HEK293 (cell line): ENCODE results near the gene ACAN.
A peak's percentile ranks its signal among the peaks of the same experiment; 100 is the strongest.

Source experiments
- CTCF ChIA-PET: fragments of 350-600 bp; formaldehyde crosslinking; extraction: SDS; loops from one replicate; lab custom pipeline; 2021; ENCODE audit warnings: antibody characterized with exemption; lab: Yijun Ruan, JAX
- POLR2A ChIA-PET: fragments of 300-600 bp; formaldehyde crosslinking; extraction: SDS; loops from one replicate; lab custom pipeline; 2020; ENCODE audit warnings: antibody characterized with exemption, inconsistent platforms; lab: Yijun Ruan, JAX
- H3K27ac ChIP-seq: fragments of 200-500 bp; sonication (Bioruptor generic); 2 replicates; pipeline ENCODE4 v1.5.1; 2014; ENCODE audit warnings: low read depth, low read length, control low read depth, inconsistent platforms; ENCODE audit errors: extremely low read depth
- H3K36me3 ChIP-seq, 2 experiments: fragments of 200-500 bp in 1 of 2; sonication (Bioruptor generic) in 1 of 2; 1 replicate in 1 of 2; 2 replicates in 1 of 2; pipeline ENCODE4 v1.5.1; 2014 to 2017; ENCODE audit warnings: inconsistent platforms in 2 of 2, low read length in 2 of 2; ENCODE audit not compliant: control insufficient read depth in 2 of 2, insufficient read depth in 1 of 2
- H3K4me1 ChIP-seq: fragments of 200-500 bp; sonication (Bioruptor generic); 2 replicates; pipeline ENCODE4 v1.5.1; 2014; ENCODE audit warnings: mild to moderate bottlenecking, low read length, inconsistent platforms; ENCODE audit not compliant: control insufficient read depth, insufficient read depth
- H3K4me3 ChIP-seq: 2 replicates; pipeline ENCODE4 v1.5.1; 2011; ENCODE audit warnings: low read depth, mild to moderate bottlenecking, control low read depth, low read length, moderate library complexity
- H3K9me3 ChIP-seq: fragments of 200-500 bp; sonication (Bioruptor generic); 2 replicates; pipeline ENCODE4 v1.5.1; 2014; ENCODE audit warnings: low read depth, low read length, inconsistent platforms; ENCODE audit not compliant: control insufficient read depth, insufficient read depth
- ATF2 ChIP-seq: fragments of 450-650 bp; formaldehyde crosslinking; IDR thresholded peaks from 2 replicates; pipeline ENCODE4 v1.5.1; 2016; ENCODE audit warnings: missing biosample characterization, missing genetic modification characterization, low read depth
- GLI2 ChIP-seq: fragments of 450-650 bp; formaldehyde crosslinking; IDR thresholded peaks from 2 replicates; pipeline ENCODE4; 2017; ENCODE audit warnings: missing biosample characterization, missing genetic modification characterization, low read depth, borderline replicate concordance
- KLF17 ChIP-seq: fragments of 450-650 bp; formaldehyde crosslinking; IDR thresholded peaks from 2 replicates; pipeline ENCODE4 v1.5.1; 2016; ENCODE audit warnings: missing biosample characterization, missing genetic modification characterization
- KLF7 ChIP-seq: fragments of 450-650 bp; formaldehyde crosslinking; IDR thresholded peaks from 2 replicates; pipeline ENCODE4 v1.5.1; 2016; ENCODE audit warnings: missing biosample characterization, missing genetic modification characterization, borderline replicate concordance
- KLF8 ChIP-seq: fragments of 450-650 bp; formaldehyde crosslinking; IDR thresholded peaks from 2 replicates; pipeline ENCODE4 v1.5.1; 2016; ENCODE audit warnings: missing biosample characterization, missing genetic modification characterization
- PRDM6 ChIP-seq: fragments of 450-650 bp; formaldehyde crosslinking; IDR thresholded peaks from 2 replicates; pipeline ENCODE4 v1.5.1; 2017; ENCODE audit warnings: missing biosample characterization, missing genetic modification characterization
- SALL2 ChIP-seq: fragments of 450-650 bp; formaldehyde crosslinking; IDR thresholded peaks from 2 replicates; pipeline ENCODE4 v1.5.0; 2017; ENCODE audit warnings: missing biosample characterization, mild to moderate bottlenecking, missing genetic modification characterization, borderline replicate concordance
- WT1 ChIP-seq: fragments of 450-650 bp; formaldehyde crosslinking; IDR thresholded peaks from 2 replicates; pipeline ENCODE4 v1.5.1; 2016; ENCODE audit warnings: missing biosample characterization, missing genetic modification characterization
- ZBTB7A ChIP-seq: fragments of 450-650 bp; formaldehyde crosslinking; IDR thresholded peaks from 2 replicates; pipeline ENCODE4 v1.5.1; 2016; ENCODE audit warnings: low read depth, missing biosample characterization, missing genetic modification characterization
- ZEB2 ChIP-seq: fragments of 450-650 bp; formaldehyde crosslinking; IDR thresholded peaks from 2 replicates; pipeline ENCODE4 v1.5.1; 2016; ENCODE audit warnings: missing biosample characterization, missing genetic modification characterization
- ZFHX2 ChIP-seq: fragments of 450-650 bp; formaldehyde crosslinking; conservative IDR thresholded peaks from 2 replicates; pipeline ENCODE4 v1.5.1; 2016; ENCODE audit warnings: missing biosample characterization, missing genetic modification characterization
- ZFP37 ChIP-seq: fragments of 450-650 bp; formaldehyde crosslinking; IDR thresholded peaks from 2 replicates; pipeline ENCODE4 v1.5.1; 2016; ENCODE audit warnings: missing biosample characterization, missing genetic modification characterization
- ZNF138 ChIP-seq: fragments of 450-650 bp; formaldehyde crosslinking; IDR thresholded peaks from 2 replicates; pipeline ENCODE4 v1.5.1; 2016; ENCODE audit warnings: missing biosample characterization, missing genetic modification characterization, borderline replicate concordance
- ZNF2 ChIP-seq: fragments of 450-650 bp; formaldehyde crosslinking; IDR thresholded peaks from 2 replicates; pipeline ENCODE4 v1.5.1; 2016; ENCODE audit warnings: missing biosample characterization, missing genetic modification characterization
- ZNF239 ChIP-seq: fragments of 450-650 bp; formaldehyde crosslinking; IDR thresholded peaks from 2 replicates; pipeline ENCODE4 v1.5.1; 2016; ENCODE audit warnings: missing biosample characterization, missing genetic modification characterization
- ZNF366 ChIP-seq: fragments of 450-650 bp; formaldehyde crosslinking; conservative IDR thresholded peaks from 2 replicates; pipeline ENCODE4 v1.5.1; 2016; ENCODE audit warnings: missing biosample characterization, missing genetic modification characterization
- ZNF404 ChIP-seq: fragments of 450-650 bp; formaldehyde crosslinking; IDR thresholded peaks from 2 replicates; pipeline ENCODE4 v1.5.1; 2017; ENCODE audit warnings: missing biosample characterization, missing genetic modification characterization
- ZNF513 ChIP-seq: fragments of 450-650 bp; IDR thresholded peaks from 2 replicates; pipeline ENCODE4 v1.5.1; 2018; ENCODE audit warnings: missing biosample characterization, missing genetic modification characterization
- ZNF560 ChIP-seq: fragments of 450-650 bp; formaldehyde crosslinking; IDR thresholded peaks from 2 replicates; pipeline ENCODE4 v1.5.1; 2017; ENCODE audit warnings: missing biosample characterization, missing genetic modification characterization, borderline replicate concordance
- ZNF626 ChIP-seq: fragments of 450-650 bp; sonication (Bioruptor Pico); formaldehyde crosslinking; IDR thresholded peaks from 2 replicates; pipeline ENCODE4 v1.5.1; 2018; ENCODE audit warnings: missing biosample characterization, missing genetic modification characterization, inconsistent platforms
- ZNF660 ChIP-seq: fragments of 450-650 bp; IDR thresholded peaks from 2 replicates; pipeline ENCODE4 v1.5.1; 2018; ENCODE audit warnings: missing biosample characterization, mild to moderate bottlenecking, missing genetic modification characterization

ACAN gene

GRCh38 chr15:88848203-88848602 is 45.0 kb downstream of the ACAN start:
- no peak overlapping the region for H3K27ac ChIP-seq
- CTCF ChIA-PET = interaction anchor here (0.9 kb wide), 1 partner anchor 14 kb away, joined by 4 read pairs; no protein-coding TSS in a partner anchor
- TF ChIP-seq ZEB2 (tag by site-specific recombination) = no peak
- TF ChIP-seq ZNF239 (tag by site-specific recombination) = peak; percentile 94
- TF ChIP-seq ZBTB7A (tag by site-specific recombination) = no peak
- TF ChIP-seq, all 188 proteins: peak for 1
- POLR2A ChIA-PET = no interaction called here
- Histone ChIP-seq H3K9me3 (no peaks in the 10 kb centered on the region; the same call in 1 of the 2 replicates), H3K4me3 (no peak overlapping the region), H3K36me3 (no peaks in the 10 kb centered on the region), H3K4me1 (no peaks in the 10 kb centered on the region)

- CTCF ChIA-PET = interaction anchor here (0.7 to 0.9 kb wide), 2 partner anchors 15 to 415 kb away, joined by 3 to 4 read pairs; no protein-coding TSS in a partner anchor
- no peaks in the 10 kb centered on the region; the same call in 1 of the 2 replicates for H3K9me3 ChIP-seq
- H3K27ac ChIP-seq = no peak overlapping the region
- TF ChIP-seq PRDM6 = peak; percentile 44; the same call in 1 of the 2 replicates
- no peak for TF ChIP-seq ZNF366
- no peaks in the 10 kb centered on the region for H3K36me3 ChIP-seq
- no peaks in the 10 kb centered on the region for H3K4me1 ChIP-seq
- POLR2A ChIA-PET = no interaction called here
- H3K4me3 ChIP-seq = no peak overlapping the region
Observed at GRCh38 chr15:88849376-88850072, 46.3 kb downstream of the ACAN start.

- TF ChIP-seq ZNF2 (tag by site-specific recombination) (no peak), ZNF239 (tag by site-specific recombination) (peak; percentile 94), ZNF513 (tag by site-specific recombination) (no peak), ZNF626 (no peak)
- Histone ChIP-seq H3K4me1 (no peaks in the 10 kb centered on the region), H3K36me3 (no peaks in the 10 kb centered on the region), H3K9me3 (no peaks in the 10 kb centered on the region; the same call in 1 of the 2 replicates), H3K4me3 (no peak overlapping the region), H3K27ac (no peak overlapping the region)
- CTCF ChIA-PET = no interaction called here
- POLR2A ChIA-PET = no interaction called here
Observed at GRCh38 chr15:88852476-88852875, 49.2 kb downstream of the ACAN start.

- H3K4me1 ChIP-seq = no peaks in the 10 kb centered on the region
- no peak overlapping the region for H3K4me3 ChIP-seq
- no peak overlapping the region for H3K27ac ChIP-seq
- H3K9me3 ChIP-seq = no peaks in the 10 kb centered on the region
- H3K36me3 ChIP-seq = no peaks in the 10 kb centered on the region
- CTCF ChIA-PET = interaction anchor here (0.6 to 0.9 kb wide), 3 partner anchors 203 to 348 kb away, joined by 3 to 5 read pairs (median 3); no protein-coding TSS in a partner anchor
- no peak for TF ChIP-seq ZNF404 (tag by site-specific recombination)
- TF ChIP-seq KLF8 (tag by site-specific recombination) = no peak
- no peak for TF ChIP-seq ZFP37 (tag by site-specific recombination)
- TF ChIP-seq WT1 = no peak
- TF ChIP-seq ZNF660 = no peak
- TF ChIP-seq GLI2 (tag by site-specific recombination) = no peak
- TF ChIP-seq KLF7 (tag by site-specific recombination) = no peak
- no peak for TF ChIP-seq ZNF560
- TF ChIP-seq SALL2 (tag by site-specific recombination) = no peak
- TF ChIP-seq ZNF138 (tag by site-specific recombination) = no peak
- TF ChIP-seq ATF2 (tag by site-specific recombination) = no peak
- TF ChIP-seq KLF17 (tag by site-specific recombination) = no peak
- no peak for TF ChIP-seq ZFHX2 (tag by site-specific recombination)
- POLR2A ChIA-PET = no interaction called here
Observed at GRCh38 chr15:88858934-88859333, 55.7 kb downstream of the ACAN start.
